Testis (tissue), 3 donors: Measurements from ENCODE around the gene CACNA1S. TPM values are rescaled to one million over a fixed set of nuclear protein-coding genes. Genes with fewer than 3 reads are reported as not detected.

ENCODE experiments used
- DNase-seq: peaks from one replicate; pipeline ENCODE4 v3.0.0-alpha.2; 2019
- H3K27ac ChIP-seq, 2 donors: fragments of 200-600 bp; sonication (generic); one replicate each; pipeline ENCODE4 v1.5.1; 2019
- H3K27me3 ChIP-seq: fragments of 200-600 bp; sonication (generic); one replicate; pipeline ENCODE4 v1.5.1; 2019
- H3K36me3 ChIP-seq: fragments of 200-600 bp; sonication (generic); one replicate; pipeline ENCODE4 v1.5.1; 2017; ENCODE audit warnings: low read depth; ENCODE audit errors: missing control alignments
- H3K4me1 ChIP-seq: fragments of 200-600 bp; sonication (generic); one replicate; pipeline ENCODE4 v1.5.1; 2019
- H3K4me3 ChIP-seq, 2 donors: fragments of 200-600 bp; sonication (generic); one replicate each; pipeline ENCODE4 v1.5.1; 2017 to 2019
- H3K9me3 ChIP-seq: fragments of 200-600 bp; sonication (generic); one replicate; pipeline ENCODE4 v1.5.1; 2017
- POLR2A ChIP-seq: fragments of 450-650 bp; IDR thresholded peaks from one replicate; pipeline ENCODE4 v1.6.1; 2017; ENCODE audit warnings: antibody characterized with exemption, mild to moderate bottlenecking, moderate library complexity
- WGBS, 2 donors: methylation state at CpG; one replicate each; pipeline ENCODE4 v1.1.5; 2018; 5-methylcytosine and 5-hydroxymethylcytosine counted together
- intact Hi-C: fragments of 100-400 bp; cut with DNase I; formaldehyde crosslinking; loops from one replicate; pipeline ENCODE4 v1.15.1; 2023; ENCODE audit warnings: low total_unique reads
- polyA plus RNA-seq: library from polyadenylated mRNA; stranded (reverse); fragments of 350-450 nt; fragmentation: Illumina TruSeq; extraction: RNeasy Lipid Tissue Mini Kit (QIAGEN cat#74804); gene quantifications from one replicate; pipeline ENCODE4 v1.2.3, GENCODE V29; 2014; ENCODE audit warnings: low read depth, low replicate concordance; ENCODE audit not compliant: insufficient read depth
- total RNA-seq, 2 donors: library from RNA; depleted of rRNA; stranded (reverse); fragments of >200 nt; gene quantifications; one replicate each; pipeline ENCODE4 v1.2.3, GENCODE V29; 2016
- TF ChIP-seq, protein P1 (sequence below), 3 experiments: fragments of 450-650 bp in 2 of 3; fragments of 200-600 bp in 1 of 3; sonication (generic) in 1 of 3; IDR thresholded peaks; one replicate each; pipeline ENCODE4 v1.5.1; 2016 to 2019; ENCODE audit warnings: antibody characterized with exemption in 3 of 3, mild to moderate bottlenecking in 2 of 3, moderate library complexity in 1 of 3

Gene CACNA1S
- total and polyA plus RNA-seq, 3 donors from 2014 or later = 0.08 to 0.87 (median 0.12) TPM

DNA sequence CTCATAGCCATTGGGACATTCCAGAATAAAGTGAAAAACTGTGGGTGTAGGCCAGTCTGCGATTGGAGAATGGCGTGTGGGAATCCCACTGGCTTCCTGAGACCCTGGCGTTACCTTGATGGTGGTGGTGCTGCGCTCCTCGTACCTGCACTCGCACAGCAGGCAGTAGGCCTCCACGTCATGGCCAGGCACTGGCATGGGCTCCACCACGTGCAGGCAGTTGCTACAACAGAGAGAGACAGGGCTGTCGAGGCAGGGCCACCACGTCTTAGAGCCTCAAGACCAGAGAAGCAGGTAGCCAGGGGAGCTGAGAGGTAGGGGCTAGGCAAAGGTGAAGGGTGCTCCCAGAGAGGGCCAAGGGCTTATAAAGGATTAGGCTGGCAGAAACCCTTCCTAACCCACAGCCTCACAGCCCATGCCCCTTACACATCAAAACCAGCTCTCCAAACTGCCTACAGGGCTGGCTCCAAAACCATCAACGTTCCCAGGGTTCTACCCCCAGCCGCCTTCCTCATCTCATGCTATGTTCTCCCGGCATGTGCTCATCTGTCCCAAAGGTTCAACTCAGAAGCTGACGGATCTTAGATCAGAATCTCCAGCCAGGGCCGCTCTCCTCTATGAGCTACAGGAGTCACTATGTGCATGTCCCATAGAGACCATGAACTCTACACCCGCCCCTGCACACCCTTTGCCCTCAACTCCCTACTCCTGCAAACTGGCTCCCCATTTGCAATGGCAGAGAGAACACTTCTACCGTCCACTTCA, 34.6 kb upstream of the CACNA1S start:
- no peaks in the 10 kb centered on the region for H3K27me3 ChIP-seq
- H3K9me3 ChIP-seq = no peaks in the 10 kb centered on the region
- H3K36me3 ChIP-seq = no peaks in the 10 kb centered on the region
- intact Hi-C loops = no loop called here
- TF ChIP-seq, protein P1, sequence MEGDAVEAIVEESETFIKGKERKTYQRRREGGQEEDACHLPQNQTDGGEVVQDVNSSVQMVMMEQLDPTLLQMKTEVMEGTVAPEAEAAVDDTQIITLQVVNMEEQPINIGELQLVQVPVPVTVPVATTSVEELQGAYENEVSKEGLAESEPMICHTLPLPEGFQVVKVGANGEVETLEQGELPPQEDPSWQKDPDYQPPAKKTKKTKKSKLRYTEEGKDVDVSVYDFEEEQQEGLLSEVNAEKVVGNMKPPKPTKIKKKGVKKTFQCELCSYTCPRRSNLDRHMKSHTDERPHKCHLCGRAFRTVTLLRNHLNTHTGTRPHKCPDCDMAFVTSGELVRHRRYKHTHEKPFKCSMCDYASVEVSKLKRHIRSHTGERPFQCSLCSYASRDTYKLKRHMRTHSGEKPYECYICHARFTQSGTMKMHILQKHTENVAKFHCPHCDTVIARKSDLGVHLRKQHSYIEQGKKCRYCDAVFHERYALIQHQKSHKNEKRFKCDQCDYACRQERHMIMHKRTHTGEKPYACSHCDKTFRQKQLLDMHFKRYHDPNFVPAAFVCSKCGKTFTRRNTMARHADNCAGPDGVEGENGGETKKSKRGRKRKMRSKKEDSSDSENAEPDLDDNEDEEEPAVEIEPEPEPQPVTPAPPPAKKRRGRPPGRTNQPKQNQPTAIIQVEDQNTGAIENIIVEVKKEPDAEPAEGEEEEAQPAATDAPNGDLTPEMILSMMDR (IDR thresholded peaks at IDR 0.05) = no peak
- TF ChIP-seq POLR2A = no peak
- H3K4me3 ChIP-seq = no peak overlapping the region
- H3K4me1 ChIP-seq = peaks cover 9% of the 10 kb centered on the region
- 82 to 92% methylated on average over 12 to 16 of the region's 17 CpGs for WGBS, 2 donors
- DNase-seq = no peak
- no peak overlapping the region for H3K27ac ChIP-seq

DNA sequence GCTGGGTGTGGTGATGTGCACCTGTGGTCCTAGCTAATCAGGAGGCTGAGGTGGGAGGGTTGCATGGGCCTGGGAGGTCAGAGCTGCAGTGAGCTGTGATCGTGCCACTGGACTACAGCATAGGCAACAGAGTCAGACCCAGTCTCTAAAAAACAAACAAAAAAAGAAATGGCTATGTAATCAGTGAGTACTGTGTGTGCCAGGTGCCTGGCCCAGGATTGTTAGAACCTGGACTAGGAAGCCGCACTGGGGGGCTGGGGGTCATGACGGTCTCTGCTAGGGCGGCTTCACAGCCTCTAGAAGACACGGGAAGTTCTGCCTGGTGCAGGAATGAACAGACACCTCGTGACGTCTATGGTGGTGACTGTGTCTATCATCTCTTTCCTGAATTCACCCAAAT, 33.6 kb upstream of the CACNA1S start:
- Histone ChIP-seq H3K27me3 (no peaks in the 10 kb centered on the region), H3K9me3 (no peaks in the 10 kb centered on the region), H3K4me3 (no peak overlapping the region), H3K4me1 (peaks cover 9% of the 10 kb centered on the region), H3K36me3 (no peaks in the 10 kb centered on the region), H3K27ac (no peak overlapping the region)
- intact Hi-C loops = no loop called here
- WGBS, 2 donors = 86 to 94% methylated on average over 7 of the region's 7 CpGs
- no peak for DNase-seq
- no peak for TF ChIP-seq POLR2A
- TF ChIP-seq, protein P1 (IDR thresholded peaks at IDR 0.05) = no peak

DNA sequence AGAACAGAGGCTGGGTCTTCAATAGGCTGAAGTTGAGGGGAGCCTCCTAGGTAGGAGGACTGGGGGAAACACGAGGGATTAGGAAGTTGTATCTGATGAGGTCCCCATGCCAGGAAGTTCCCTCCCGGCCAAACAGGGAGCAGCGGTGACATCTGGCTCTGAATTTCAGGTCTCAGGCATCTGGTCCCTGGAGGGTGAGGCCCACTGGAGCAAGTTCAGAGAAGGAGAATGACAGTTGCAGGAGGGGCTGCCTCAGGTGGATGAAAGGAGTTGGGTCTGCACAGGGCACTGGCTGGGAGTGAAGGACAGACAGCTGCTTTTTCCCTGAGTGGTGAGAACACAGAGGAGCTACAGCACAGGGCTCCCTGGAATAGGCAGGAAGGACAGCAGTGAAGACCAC, 32.9 kb upstream of the CACNA1S start:
- H3K4me3 ChIP-seq = no peak overlapping the region
- H3K27ac ChIP-seq = no peak overlapping the region
- H3K27me3 ChIP-seq = no peaks in the 10 kb centered on the region
- no peak for TF ChIP-seq POLR2A
- TF ChIP-seq, protein P1 (IDR thresholded peaks at IDR 0.05) = no peak
- peaks cover 9% of the 10 kb centered on the region for H3K4me1 ChIP-seq
- WGBS, 2 donors = 83 to 91% methylated on average over 3 of the region's 3 CpGs
- no peak for DNase-seq
- no peaks in the 10 kb centered on the region for H3K9me3 ChIP-seq
- no peaks in the 10 kb centered on the region for H3K36me3 ChIP-seq
- intact Hi-C loops = no loop called here

DNA sequence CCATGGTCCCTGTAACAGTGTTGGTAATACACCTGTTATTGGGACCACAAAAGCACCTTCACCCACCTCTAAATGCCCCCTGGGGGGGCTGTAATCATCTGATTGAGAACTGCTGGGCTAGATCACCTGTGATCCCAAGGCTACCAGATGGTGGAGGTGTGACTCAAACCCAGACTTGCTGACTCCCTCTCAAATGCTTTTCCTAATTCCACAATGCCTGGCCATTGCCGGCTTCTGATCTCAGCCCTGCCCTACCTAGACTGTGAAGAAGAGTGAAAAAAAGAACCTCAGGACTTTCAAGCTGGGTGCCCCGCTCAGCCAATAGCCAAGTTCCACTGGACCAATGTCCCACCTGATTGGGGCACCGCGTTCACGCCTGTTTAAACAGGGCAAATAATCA, 32.5 kb upstream of the CACNA1S start:
- peaks cover 9% of the 10 kb centered on the region for H3K4me1 ChIP-seq
- H3K4me3 ChIP-seq = no peak overlapping the region
- no peaks in the 10 kb centered on the region for H3K9me3 ChIP-seq
- WGBS, 2 donors = 74 to 85% methylated on average over 5 of the region's 5 CpGs
- intact Hi-C loops = no loop called here
- no peak for TF ChIP-seq POLR2A
- TF ChIP-seq, protein P1 (IDR thresholded peaks at IDR 0.05) = no peak
- no peak overlapping the region for H3K27ac ChIP-seq
- H3K36me3 ChIP-seq = no peaks in the 10 kb centered on the region
- no peaks in the 10 kb centered on the region for H3K27me3 ChIP-seq
- no peak for DNase-seq
